GM12878 (cell line): Measurements from ENCODE around the gene GNAQ. TPM values are rescaled to one million over a fixed set of nuclear protein-coding genes. Genes with fewer than 3 reads are reported as not detected.
"Not testable (repeated sequence)": the region's sequence is repeated elsewhere in the genome, so short reads cannot be mapped to it uniquely, and the experiment has no call there.

Source experiments
- ATAC-seq: fragments of 200-7000 bp; cut with Tn5 transposase; 3 replicates; pipeline ENCODE4 v1.9.1; 2020; ENCODE audit warnings: mild to moderate bottlenecking, moderate library complexity
- BruUV-seq: library from RNA; stranded (reverse); fragments of 400-500 nt; replicated peaks from 2 replicates; lab custom pipeline; 2021; lab: Mats Ljungman, UMichigan
- CTCF ChIA-PET: fragments of 300-600 bp; sonication (Branson Sonifier 250); formaldehyde crosslinking; extraction: SDS; loops from one replicate; lab custom pipeline; 2021; ENCODE audit warnings: inconsistent platforms; lab: Yijun Ruan, JAX
- POLR2A ChIA-PET: fragments of 350-600 bp; formaldehyde crosslinking; extraction: SDS; loops from one replicate; lab custom pipeline; 2021; ENCODE audit warnings: inconsistent platforms; lab: Charles Lee
- RAD21 ChIA-PET: fragments of 300-600 bp; sonication (Branson Sonifier 250); formaldehyde crosslinking; loops from one replicate; lab custom pipeline; 2023; ENCODE audit warnings: antibody characterized with exemption; ENCODE audit not compliant: unreplicated experiment; lab: Charles Lee
- SMC1A ChIA-PET: fragments of 300-600 bp; sonication (Branson Sonifier 250); formaldehyde crosslinking; loops from one replicate; lab custom pipeline; 2023; ENCODE audit not compliant: unreplicated experiment, uncharacterized antibody; lab: Charles Lee
- DNase-seq: peaks from one replicate; pipeline ENCODE4 v3.0.0-alpha.2; 2011; ENCODE audit warnings: low read depth, low spot score
- FAIRE-seq: peaks from 3 replicates; lab custom pipeline; 2011; peaks lifted over from hg19 to GRCh38; lab: Jason Lieb, UNC
- H2AFZ ChIP-seq: 2 replicates; pipeline ENCODE4 v1.6.0; 2011; ENCODE audit warnings: low read depth, low read length, control low read depth; ENCODE audit not compliant: control insufficient read depth
- H3K27ac ChIP-seq: 2 replicates; pipeline ENCODE4 v1.5.1; 2011; ENCODE audit warnings: control low read depth; ENCODE audit not compliant: control insufficient read depth, insufficient read depth
- H3K27me3 ChIP-seq, 2 experiments: replicated peaks in 1 of 2; 2 replicates each; pipeline versions ENCODE4 v1.6.0 to v1.6.1; 2011; ENCODE audit warnings: low read length in 1 of 2; ENCODE audit not compliant: control insufficient read depth in 2 of 2, insufficient read depth in 2 of 2
- H3K36me3 ChIP-seq, 2 experiments: 2 replicates each; pipeline ENCODE4 v1.5.1; 2011; ENCODE audit warnings: low read length in 1 of 2; ENCODE audit not compliant: control insufficient read depth in 2 of 2, insufficient read depth in 2 of 2
- H3K4me1 ChIP-seq: 2 replicates; pipeline ENCODE4 v1.6.1; 2011; ENCODE audit warnings: mild to moderate bottlenecking, low read length, moderate library complexity, mixed read lengths; ENCODE audit not compliant: control insufficient read depth, insufficient read depth
- H3K4me2 ChIP-seq: 2 replicates; pipeline ENCODE4 v1.6.0; 2011; ENCODE audit warnings: control low read depth; ENCODE audit not compliant: control insufficient read depth, insufficient read depth
- H3K4me3 ChIP-seq: fragments of 200-600 bp; sonication (generic); 2 replicates; pipeline ENCODE4 v1.5.1; 2016
- H3K79me2 ChIP-seq: 2 replicates; pipeline ENCODE4 v1.6.0; 2011; ENCODE audit warnings: low read length; ENCODE audit not compliant: control insufficient read depth, insufficient read depth
- H3K9ac ChIP-seq: 2 replicates; pipeline ENCODE4 v1.8.0; 2011; ENCODE audit warnings: low read length, control low read depth, mixed read lengths; ENCODE audit not compliant: control insufficient read depth, insufficient read depth
- H3K9me3 ChIP-seq: replicated peaks from 3 replicates; pipeline ENCODE4 v1.5.1; 2011; ENCODE audit warnings: mild to moderate bottlenecking, low read length; ENCODE audit not compliant: control insufficient read depth, insufficient read depth
- H4K20me1 ChIP-seq: 2 replicates; pipeline ENCODE4 v1.6.0; 2011; ENCODE audit not compliant: control insufficient read depth, insufficient read depth
- CUX1 ChIP-seq: IDR thresholded peaks from 2 replicates; pipeline ENCODE4 v1.6.1; 2012; ENCODE audit warnings: improper control_type of control experiment, low read depth, low read length; ENCODE audit not compliant: insufficient replicate concordance
- NKRF ChIP-seq: fragments of 450-650 bp; conservative IDR thresholded peaks from 2 replicates; pipeline ENCODE4 v1.6.1; 2017; ENCODE audit warnings: mild to moderate bottlenecking, moderate library complexity
- WGBS: methylation state at CpG from one replicate; pipeline ENCODE4 v1.1.6; 2016; ENCODE audit warnings: low lambda C conversion rate; ENCODE audit not compliant: insufficient replicate concordance, insufficient coverage; ENCODE audit errors: missing lambda C conversion rate; 5-methylcytosine and 5-hydroxymethylcytosine counted together
- in situ Hi-C: fragments of 300-500 bp; cut with MboI; formaldehyde crosslinking; loops from 9 replicates; pipeline ENCODE4 v1.14.3; 2018; ENCODE audit warnings: mixed read lengths
- intact Hi-C: fragments of 100-400 bp; cut with micrococcal nuclease; formaldehyde crosslinking; loops from one replicate; pipeline ENCODE4 v1.14.2; 2022; ENCODE audit not compliant: unreplicated experiment
- polyA plus RNA-seq, 11 experiments: library from polyadenylated mRNA; depleted of rRNA in 4 of 11; unstranded in 6 of 11; stranded (reverse) in 5 of 11; fragments of >200 nt; fragmentation: Nextera tagmentation in 4 of 11; fragmentation: Illumina TruSeq in 1 of 11; extraction: Ambion mirVana in 4 of 11; extraction: Trizol in 1 of 11; gene quantifications; 1 replicate in 1 of 11; 2 replicates in 10 of 11; pipeline versions ENCODE4 v1.2.1 to v1.2.3, GENCODE V29; 2011 to 2016; ENCODE audit warnings: inconsistent platforms in 2 of 11, missing spikeins in 2 of 11, low read depth in 1 of 11
- total RNA-seq, 4 experiments: library from RNA; depleted of rRNA in 3 of 4; stranded (reverse); fragments of >200 nt in 3 of 4; fragmentation: Illumina TruSeq in 1 of 4; extraction: Trizol in 1 of 4; gene quantifications; 2 replicates each; pipeline versions ENCODE4 v1.2.1 to v1.2.3, GENCODE V29; 2013 to 2021

GNAQ gene
- total and polyA plus RNA-seq, 10 of the 15 experiments (the other 5 are each of a cell fraction or from before 2014, with no cell fraction given), result 0.15 to 47.2 (median 0.49) TPM

GRCh38 chr9:77860953-77861352, 170.7 kb downstream of the GNAQ start:
- in situ Hi-C loops, RAD21 ChIA-PET, H3K4me1 ChIP-seq, CTCF ChIA-PET, POLR2A ChIA-PET, H3K79me2 ChIP-seq, H3K27ac ChIP-seq, H3K36me3 ChIP-seq, H3K9ac ChIP-seq, BruUV-seq, H3K4me2 ChIP-seq, DNase-seq, H3K27me3 ChIP-seq, ATAC-seq, H3K9me3 ChIP-seq, FAIRE-seq, H4K20me1 ChIP-seq, H3K4me3 ChIP-seq, intact Hi-C loops, H2AFZ ChIP-seq: not testable (repeated sequence)
- SMC1A ChIA-PET, result interaction anchor here (1.9 kb wide), 1 partner anchor 115 kb away, joined by 4 read pairs; no protein-coding TSS in a partner anchor
- WGBS, result 26% methylated on average over 3 of the region's 3 CpGs

GRCh38 chr9:77857513-77858259, 173.9 kb downstream of the GNAQ start:
- ATAC-seq (no peak), FAIRE-seq (no peak), DNase-seq (no peak)
- Histone ChIP-seq H3K27ac (no peak overlapping the region), H3K9ac (no peak overlapping the region), H3K4me2 (no peak overlapping the region)
- 0% methylated on average over 2 of the region's 2 CpGs for WGBS
- intact Hi-C loops, result no loop called here
- RAD21 ChIA-PET, result interaction anchor here (1.0 to 1.3 kb wide), 3 partner anchors 17 to 39 kb away, joined by 3 to 4 read pairs (median 3); no protein-coding TSS in a partner anchor
- no TSS peak for BruUV-seq
- CTCF ChIA-PET, result interaction anchor here (1.2 kb wide), 1 partner anchor 16 kb away, joined by 4 read pairs; no protein-coding TSS in a partner anchor
- no peak for TF ChIP-seq NKRF
- TF ChIP-seq CUX1, result no peak
- TF ChIP-seq, all 136 proteins: peak for 0
- H3K79me2 ChIP-seq, result no peaks in the 10 kb centered on the region
- no peaks in the 10 kb centered on the region for H3K4me1 ChIP-seq
- H3K9me3 ChIP-seq, result no peaks in the 10 kb centered on the region
- H3K36me3 ChIP-seq, result no peaks in the 10 kb centered on the region
- no peaks in the 10 kb centered on the region for H3K27me3 ChIP-seq
- ChIA-PET POLR2A (interaction anchor here (1.0 kb wide), 1 partner anchor 29 kb away, joined by 4 read pairs; no protein-coding TSS in a partner anchor), SMC1A (interaction anchor here (1.0 to 1.3 kb wide), 4 partner anchors 8 to 178 kb away, joined by 3 to 5 read pairs (median 3); no protein-coding TSS in a partner anchor)
- no peak overlapping the region for H3K4me3 ChIP-seq
- in situ Hi-C loops, result no loop called here
- H2AFZ ChIP-seq, result no peak overlapping the region
- H4K20me1 ChIP-seq, result no peaks in the 10 kb centered on the region
